ENCODE measurements around the gene NFIC. TPM values are rescaled to one million over a fixed set of nuclear protein-coding genes. Genes with fewer than 3 reads are reported as not detected.
A peak's percentile ranks its signal among the peaks of the same experiment; 100 is the strongest.

NFIC gene
- total and polyA plus RNA-seq, 2 of the 4 experiments (the other 2 are of a cell fraction) = 21.9 to 32.1 TPM

DNA sequence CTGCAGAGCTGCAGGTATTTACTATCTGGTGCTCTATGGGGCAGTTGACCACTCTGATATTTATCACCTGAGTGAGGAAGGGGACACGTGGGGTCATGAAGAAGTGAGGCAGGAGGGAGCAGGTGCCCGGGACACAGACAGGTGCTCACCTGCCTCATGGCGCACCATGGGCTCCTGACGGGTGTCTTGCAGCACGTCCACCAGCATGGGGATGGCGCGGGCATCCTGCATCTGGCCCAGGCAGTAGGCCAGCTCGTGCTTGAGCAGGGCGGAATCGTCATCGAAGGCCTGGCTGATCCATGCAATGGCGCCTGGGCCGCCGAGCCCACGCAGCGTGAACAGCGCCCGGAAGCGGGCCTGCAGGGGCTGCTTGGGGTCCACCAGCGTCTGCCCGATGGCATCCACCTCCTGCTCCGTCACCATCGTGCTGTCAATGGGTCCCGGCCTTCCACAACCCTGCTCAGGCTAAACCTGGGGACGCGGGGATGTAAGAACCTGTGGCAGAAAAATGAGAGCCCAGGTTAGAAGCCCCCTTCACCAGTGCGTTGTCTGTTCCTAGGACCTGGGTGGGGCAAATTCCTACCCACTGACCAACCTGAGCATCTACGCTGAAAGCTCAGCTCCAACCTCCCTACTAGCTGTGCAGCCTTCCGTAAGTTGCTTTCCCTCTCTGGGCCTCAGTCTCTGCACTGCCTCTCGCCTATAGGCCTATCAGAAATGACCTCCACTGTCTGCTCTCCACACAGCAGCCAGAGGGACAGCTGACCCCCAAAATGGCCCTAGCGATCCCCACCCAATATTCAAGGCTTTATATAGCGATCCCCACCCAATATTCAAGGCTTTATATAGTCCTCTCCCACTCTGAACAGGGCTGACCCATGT, 130.2 kb downstream of the NFIC start:
- no peak for DNase-seq
- dilution Hi-C loops (cut with HindIII; ENCODE audit: low sequenced_read_pairs, unreplicated experiment) = no loop called here
- Histone ChIP-seq H4K5ac (ENCODE audit: low read depth, low read length) (no peak overlapping the region), H2AK9ac (replicated peaks; ENCODE audit: low read depth, low read length, poor library complexity) (peak overlapping the region; percentile 13), H3K14ac (replicated peaks; ENCODE audit: low read depth, low read length) (no peak overlapping the region), H4K8ac (ENCODE audit: low read depth in 2 of 2, low read length in 2 of 2) (no peak overlapping the region), H2BK20ac (ENCODE audit: low read depth, low read length) (no peak overlapping the region), H3K36me3 (ENCODE audit: control insufficient read depth, insufficient read depth, low read length) (peaks cover 27% of the 10 kb centered on the region), H3K9me3 (ENCODE audit: control insufficient read depth, insufficient read depth, low read length) (no peaks in the 10 kb centered on the region), H3K18ac (ENCODE audit: low read depth, low read length) (no peak overlapping the region), H3K4ac (ENCODE audit: low read depth, low read length) (no peak overlapping the region), H3K4me2 (ENCODE audit: low read depth, low read length) (no peak overlapping the region), H2AFZ (replicated peaks; ENCODE audit: low read length, poor library complexity) (no peak overlapping the region), H2BK5ac (ENCODE audit: low read depth, low read length, poor library complexity, severe bottlenecking) (no peak overlapping the region), H2BK120ac (ENCODE audit: low read depth, low read length) (no peak overlapping the region), H3K9me1 (ENCODE audit: insufficient read depth, low read length) (peaks cover 6% of the 10 kb centered on the region; the same call in 1 of the 2 replicates), H3K4me1 (ENCODE audit: control insufficient read depth, insufficient read depth, low read length) (no peaks in the 10 kb centered on the region), H2AK5ac (ENCODE audit: low read depth, low read length) (no peak overlapping the region), H3K4me3 (ENCODE audit: insufficient read depth, low read depth, low read length) (no peak overlapping the region), H4K20me1 (ENCODE audit: insufficient read depth, low read length) (no peaks in the 10 kb centered on the region), H3K27ac (ENCODE audit: insufficient read depth, low read length) (no peak overlapping the region), H3K23ac (ENCODE audit: low read depth, low read length) (no peak overlapping the region), H3K9ac (ENCODE audit: low read depth, low read length) (no peak overlapping the region), H3K56ac (ENCODE audit: extremely low read depth, insufficient read depth, low read length) (no peak overlapping the region), H4K91ac (ENCODE audit: insufficient read depth, low read depth, low read length) (no peak overlapping the region), H3K27me3 (ENCODE audit: control insufficient read depth, insufficient read depth, low read length) (no peaks in the 10 kb centered on the region), H3K79me1 (ENCODE audit: low read depth in 1 of 2, low read length in 2 of 2) (peaks cover 8 to 40% of the 10 kb centered on the region in 2 experiments; a peak in 3 of 4 replicates), H2BK15ac (ENCODE audit: low read depth, low read length) (no peak overlapping the region)
- TF ChIP-seq MAZ (IDR thresholded peaks at IDR 0.05; ENCODE audit: borderline replicate concordance, low read depth, low read length) (no peak), BHLHE40 (IDR thresholded peaks at IDR 0.05; ENCODE audit: low read depth, low read length) (no peak), RCOR1 (IDR thresholded peaks at IDR 0.05; ENCODE audit: insufficient replicate concordance, low read length) (no peak), MXI1 (IDR thresholded peaks at IDR 0.05; ENCODE audit: borderline replicate concordance, low read depth, low read length) (no peak), RAD21 (IDR thresholded peaks at IDR 0.05; ENCODE audit: low read length) (no peak), CHD1 (IDR thresholded peaks at IDR 0.05; ENCODE audit: low read depth, low read length) (no peak), USF2 (IDR thresholded peaks at IDR 0.05; ENCODE audit: low read depth, low read length) (no peak), FOS (IDR thresholded peaks at IDR 0.05; ENCODE audit: low read depth, low read length) (no peak), MAFK (IDR thresholded peaks at IDR 0.05; ENCODE audit: low read depth, low read length) (no peak), NFE2L2 (IDR thresholded peaks at IDR 0.05; ENCODE audit: low read depth, low read length) (no peak), SMC3 (IDR thresholded peaks at IDR 0.05; ENCODE audit: low read depth, low read length) (no peak), POLR2A (IDR thresholded peaks at IDR 0.05; ENCODE audit: low read depth, low read length) (no peak)
- TF ChIP-seq, protein P1, sequence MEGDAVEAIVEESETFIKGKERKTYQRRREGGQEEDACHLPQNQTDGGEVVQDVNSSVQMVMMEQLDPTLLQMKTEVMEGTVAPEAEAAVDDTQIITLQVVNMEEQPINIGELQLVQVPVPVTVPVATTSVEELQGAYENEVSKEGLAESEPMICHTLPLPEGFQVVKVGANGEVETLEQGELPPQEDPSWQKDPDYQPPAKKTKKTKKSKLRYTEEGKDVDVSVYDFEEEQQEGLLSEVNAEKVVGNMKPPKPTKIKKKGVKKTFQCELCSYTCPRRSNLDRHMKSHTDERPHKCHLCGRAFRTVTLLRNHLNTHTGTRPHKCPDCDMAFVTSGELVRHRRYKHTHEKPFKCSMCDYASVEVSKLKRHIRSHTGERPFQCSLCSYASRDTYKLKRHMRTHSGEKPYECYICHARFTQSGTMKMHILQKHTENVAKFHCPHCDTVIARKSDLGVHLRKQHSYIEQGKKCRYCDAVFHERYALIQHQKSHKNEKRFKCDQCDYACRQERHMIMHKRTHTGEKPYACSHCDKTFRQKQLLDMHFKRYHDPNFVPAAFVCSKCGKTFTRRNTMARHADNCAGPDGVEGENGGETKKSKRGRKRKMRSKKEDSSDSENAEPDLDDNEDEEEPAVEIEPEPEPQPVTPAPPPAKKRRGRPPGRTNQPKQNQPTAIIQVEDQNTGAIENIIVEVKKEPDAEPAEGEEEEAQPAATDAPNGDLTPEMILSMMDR (conservative IDR thresholded peaks at IDR 0.05; ENCODE audit: low read depth, low read length) = no peak
- TF ChIP-seq, protein P2, sequence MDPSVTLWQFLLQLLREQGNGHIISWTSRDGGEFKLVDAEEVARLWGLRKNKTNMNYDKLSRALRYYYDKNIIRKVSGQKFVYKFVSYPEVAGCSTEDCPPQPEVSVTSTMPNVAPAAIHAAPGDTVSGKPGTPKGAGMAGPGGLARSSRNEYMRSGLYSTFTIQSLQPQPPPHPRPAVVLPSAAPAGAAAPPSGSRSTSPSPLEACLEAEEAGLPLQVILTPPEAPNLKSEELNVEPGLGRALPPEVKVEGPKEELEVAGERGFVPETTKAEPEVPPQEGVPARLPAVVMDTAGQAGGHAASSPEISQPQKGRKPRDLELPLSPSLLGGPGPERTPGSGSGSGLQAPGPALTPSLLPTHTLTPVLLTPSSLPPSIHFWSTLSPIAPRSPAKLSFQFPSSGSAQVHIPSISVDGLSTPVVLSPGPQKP (IDR thresholded peaks at IDR 0.05; ENCODE audit: borderline replicate concordance, low read depth, low read length) = no peak
- CTCF ChIA-PET = no interaction called here
- 98% methylated on average over 23 of the region's 32 CpGs; no CpG with 5 or more reads in 1 of the 2 experiments for WGBS, 2 experiments (ENCODE audit: extremely low coverage in 2 of 2, insufficient read length in 1 of 2)
- ATAC-seq (ENCODE audit: low read depth) = no peak
- POLR2A ChIA-PET (ENCODE audit: unreplicated experiment) = no interaction called here
- in situ Hi-C loops (cut with MboI; ENCODE audit: low sequenced_read_pairs) = loop anchor here (25.0 kb wide), 1 partner anchor 534 kb away; no protein-coding TSS in a partner anchor
- BruUV-seq (replicated peaks) = no TSS peak
- intact Hi-C loops (cut with micrococcal nuclease) = no loop called here
